ENCODE measurements around the gene TMX1.

TMX1 gene

GRCh38 chr14:51269634-51270033 lies 29.6 kb downstream of the TMX1 start:
- no peak overlapping the region for H3K9ac ChIP-seq (ENCODE audit: low read depth, low read length, poor library complexity)
- H2BK12ac ChIP-seq (ENCODE audit: low read length): no peak overlapping the region
- H4K8ac ChIP-seq (ENCODE audit: low read depth, low read length): no peak overlapping the region
- H3K14ac ChIP-seq (ENCODE audit: low read length): no peak overlapping the region
- no peak overlapping the region for H3K27ac ChIP-seq (replicated peaks; ENCODE audit: low read length)
- H3K4ac ChIP-seq (ENCODE audit: low read length): no peak overlapping the region
- H3K4me2 ChIP-seq (ENCODE audit: insufficient read depth, low read length, poor library complexity, severe bottlenecking): no peak overlapping the region
- H2BK120ac ChIP-seq (ENCODE audit: low read depth, low read length): no peak overlapping the region
- DNase-seq (ENCODE audit: low spot score): no peak
- no peaks in the 10 kb centered on the region for H3K36me3 ChIP-seq (replicated peaks in 1 of 2; ENCODE audit: control insufficient read depth in 2 of 2, insufficient read depth in 2 of 2, low read length in 2 of 2)
- H2AFZ ChIP-seq (ENCODE audit: low read length): no peak overlapping the region
- H3K9me3 ChIP-seq (replicated peaks in 1 of 2; ENCODE audit: control insufficient read depth in 2 of 2, insufficient read depth in 1 of 2, low read depth in 1 of 2, low read length in 2 of 2): no peaks in the 10 kb centered on the region
- no peaks in the 10 kb centered on the region for H3K79me1 ChIP-seq (ENCODE audit: low read depth, low read length)
- H3K23ac ChIP-seq (ENCODE audit: low read depth, low read length, poor library complexity): no peak overlapping the region
- no peak overlapping the region for H3K18ac ChIP-seq (ENCODE audit: low read length)
- WGBS, 2 donors (ENCODE audit: extremely low coverage in 2 of 2, insufficient read length in 2 of 2, insufficient replicate concordance in 1 of 2): no CpG with 5 or more reads among the region's 1 CpG
- H3K4me1 ChIP-seq (ENCODE audit: control insufficient read depth in 2 of 2, insufficient read depth in 1 of 2, low read depth in 1 of 2, low read length in 2 of 2): no peaks in the 10 kb centered on the region
- H3K4me3 ChIP-seq (ENCODE audit: low read length in 2 of 2): no peak overlapping the region
- no peak overlapping the region for H2BK5ac ChIP-seq (ENCODE audit: low read length)
- H2AK5ac ChIP-seq (ENCODE audit: low read depth, low read length): no peak overlapping the region
- no peaks in the 10 kb centered on the region for H3K27me3 ChIP-seq (ENCODE audit: control insufficient read depth in 3 of 3, insufficient read depth in 3 of 3, low read depth in 1 of 3, low read length in 3 of 3)
- no peak overlapping the region for H4K91ac ChIP-seq (ENCODE audit: low read depth, low read length, poor library complexity)
- H2BK15ac ChIP-seq (ENCODE audit: low read length): no peak overlapping the region

- no peaks in the 10 kb centered on the region for H3K27me3 ChIP-seq (ENCODE audit: control insufficient read depth in 3 of 3, insufficient read depth in 3 of 3, low read depth in 1 of 3, low read length in 3 of 3)
- no peak overlapping the region for H3K4me3 ChIP-seq (ENCODE audit: low read length in 2 of 2)
- H3K9ac ChIP-seq (ENCODE audit: low read depth, low read length, poor library complexity): no peak overlapping the region
- no peak overlapping the region for H3K18ac ChIP-seq (ENCODE audit: low read length)
- H2BK120ac ChIP-seq (ENCODE audit: low read depth, low read length): no peak overlapping the region
- no peak overlapping the region for H3K4ac ChIP-seq (ENCODE audit: low read length)
- H4K91ac ChIP-seq (ENCODE audit: low read depth, low read length, poor library complexity): no peak overlapping the region
- H3K9me3 ChIP-seq (replicated peaks in 1 of 2; ENCODE audit: control insufficient read depth in 2 of 2, insufficient read depth in 1 of 2, low read depth in 1 of 2, low read length in 2 of 2): no peaks in the 10 kb centered on the region
- no peak overlapping the region for H3K23ac ChIP-seq (ENCODE audit: low read depth, low read length, poor library complexity)
- H2BK15ac ChIP-seq (ENCODE audit: low read length): no peak overlapping the region
- H3K79me1 ChIP-seq (ENCODE audit: low read depth, low read length): no peaks in the 10 kb centered on the region
- no peak overlapping the region for H2BK12ac ChIP-seq (ENCODE audit: low read length)
- no peak overlapping the region for H3K27ac ChIP-seq (replicated peaks; ENCODE audit: low read length)
- H3K4me2 ChIP-seq (ENCODE audit: insufficient read depth, low read length, poor library complexity, severe bottlenecking): no peak overlapping the region
- no peak overlapping the region for H2AFZ ChIP-seq (ENCODE audit: low read length)
- DNase-seq (ENCODE audit: low spot score): no peak
- H3K14ac ChIP-seq (ENCODE audit: low read length): no peak overlapping the region
- H2AK5ac ChIP-seq (ENCODE audit: low read depth, low read length): no peak overlapping the region
- H2BK5ac ChIP-seq (ENCODE audit: low read length): no peak overlapping the region
- no peaks in the 10 kb centered on the region for H3K4me1 ChIP-seq (ENCODE audit: control insufficient read depth in 2 of 2, insufficient read depth in 1 of 2, low read depth in 1 of 2, low read length in 2 of 2)
- no peak overlapping the region for H4K8ac ChIP-seq (ENCODE audit: low read depth, low read length)
- WGBS, 2 donors (ENCODE audit: extremely low coverage in 2 of 2, insufficient read length in 2 of 2, insufficient replicate concordance in 1 of 2): no CpG with 5 or more reads among the region's 1 CpG
- H3K36me3 ChIP-seq (replicated peaks in 1 of 2; ENCODE audit: control insufficient read depth in 2 of 2, insufficient read depth in 2 of 2, low read length in 2 of 2): no peaks in the 10 kb centered on the region
These were observed 36.6 kb downstream of the TMX1 start for GRCh38 chr14:51276605-51277004.

GRCh38 chr14:51277753-51278415 lies 37.8 kb downstream of the TMX1 start:
- H3K9ac ChIP-seq (ENCODE audit: low read depth, low read length, poor library complexity): no peak overlapping the region
- H3K4me2 ChIP-seq (ENCODE audit: insufficient read depth, low read length, poor library complexity, severe bottlenecking): no peak overlapping the region
- H3K27ac ChIP-seq (replicated peaks; ENCODE audit: low read length): no peak overlapping the region
- H4K8ac ChIP-seq (ENCODE audit: low read depth, low read length): no peak overlapping the region
- H3K4ac ChIP-seq (ENCODE audit: low read length): no peak overlapping the region
- no peak overlapping the region for H3K4me3 ChIP-seq (ENCODE audit: low read length in 2 of 2)
- H2BK12ac ChIP-seq (ENCODE audit: low read length): no peak overlapping the region
- no peaks in the 10 kb centered on the region for H3K36me3 ChIP-seq (replicated peaks in 1 of 2; ENCODE audit: control insufficient read depth in 2 of 2, insufficient read depth in 2 of 2, low read length in 2 of 2)
- H3K4me1 ChIP-seq (ENCODE audit: control insufficient read depth in 2 of 2, insufficient read depth in 1 of 2, low read depth in 1 of 2, low read length in 2 of 2): no peaks in the 10 kb centered on the region
- H3K9me3 ChIP-seq (replicated peaks in 1 of 2; ENCODE audit: control insufficient read depth in 2 of 2, insufficient read depth in 1 of 2, low read depth in 1 of 2, low read length in 2 of 2): no peaks in the 10 kb centered on the region
- H2AFZ ChIP-seq (ENCODE audit: low read length): no peak overlapping the region
- no peak overlapping the region for H3K14ac ChIP-seq (ENCODE audit: low read length)
- no peak overlapping the region for H2BK5ac ChIP-seq (ENCODE audit: low read length)
- no peak overlapping the region for H3K23ac ChIP-seq (ENCODE audit: low read depth, low read length, poor library complexity)
- WGBS, 2 donors (ENCODE audit: extremely low coverage in 2 of 2, insufficient read length in 2 of 2, insufficient replicate concordance in 1 of 2): no CpG with 5 or more reads among the region's 4 CpGs
- no peak overlapping the region for H2AK5ac ChIP-seq (ENCODE audit: low read depth, low read length)
- H2BK120ac ChIP-seq (ENCODE audit: low read depth, low read length): no peak overlapping the region
- no peaks in the 10 kb centered on the region for H3K79me1 ChIP-seq (ENCODE audit: low read depth, low read length)
- H3K18ac ChIP-seq (ENCODE audit: low read length): no peak overlapping the region
- DNase-seq (ENCODE audit: low spot score): no peak
- no peaks in the 10 kb centered on the region for H3K27me3 ChIP-seq (ENCODE audit: control insufficient read depth in 3 of 3, insufficient read depth in 3 of 3, low read depth in 1 of 3, low read length in 3 of 3)
- no peak overlapping the region for H4K91ac ChIP-seq (ENCODE audit: low read depth, low read length, poor library complexity)
- no peak overlapping the region for H2BK15ac ChIP-seq (ENCODE audit: low read length)

GRCh38 chr14:51282517-51282916 lies 42.5 kb downstream of the TMX1 start:
- H3K9ac ChIP-seq (ENCODE audit: low read depth, low read length, poor library complexity): no peak overlapping the region
- no peaks in the 10 kb centered on the region for H3K9me3 ChIP-seq (replicated peaks in 1 of 2; ENCODE audit: control insufficient read depth in 2 of 2, insufficient read depth in 1 of 2, low read depth in 1 of 2, low read length in 2 of 2)

More at GRCh38 chr14:51282517-51282916, 42.5 kb downstream of the TMX1 start:
- H3K18ac ChIP-seq (ENCODE audit: low read length): no peak overlapping the region
- no CpG with 5 or more reads among the region's 2 CpGs for WGBS, 2 donors (ENCODE audit: extremely low coverage in 2 of 2, insufficient read length in 2 of 2, insufficient replicate concordance in 1 of 2)
- no peak overlapping the region for H3K4me2 ChIP-seq (ENCODE audit: insufficient read depth, low read length, poor library complexity, severe bottlenecking)
- H3K79me1 ChIP-seq (ENCODE audit: low read depth, low read length): no peaks in the 10 kb centered on the region
- no peak overlapping the region for H3K23ac ChIP-seq (ENCODE audit: low read depth, low read length, poor library complexity)
- no peak overlapping the region for H2BK5ac ChIP-seq (ENCODE audit: low read length)
- DNase-seq (ENCODE audit: low spot score): no peak
- H3K4me1 ChIP-seq (ENCODE audit: control insufficient read depth in 2 of 2, insufficient read depth in 1 of 2, low read depth in 1 of 2, low read length in 2 of 2): no peaks in the 10 kb centered on the region
- no peaks in the 10 kb centered on the region for H3K36me3 ChIP-seq (replicated peaks in 1 of 2; ENCODE audit: control insufficient read depth in 2 of 2, insufficient read depth in 2 of 2, low read length in 2 of 2)
- H3K27ac ChIP-seq (replicated peaks; ENCODE audit: low read length): no peak overlapping the region
- no peak overlapping the region for H2AFZ ChIP-seq (ENCODE audit: low read length)
- H3K4me3 ChIP-seq (ENCODE audit: low read length in 2 of 2): no peak overlapping the region
- H2AK5ac ChIP-seq (ENCODE audit: low read depth, low read length): no peak overlapping the region
- no peak overlapping the region for H2BK12ac ChIP-seq (ENCODE audit: low read length)
- H3K27me3 ChIP-seq (ENCODE audit: control insufficient read depth in 3 of 3, insufficient read depth in 3 of 3, low read depth in 1 of 3, low read length in 3 of 3): no peaks in the 10 kb centered on the region
- no peak overlapping the region for H4K91ac ChIP-seq (ENCODE audit: low read depth, low read length, poor library complexity)
- H2BK120ac ChIP-seq (ENCODE audit: low read depth, low read length): no peak overlapping the region
- no peak overlapping the region for H3K14ac ChIP-seq (ENCODE audit: low read length)
- H2BK15ac ChIP-seq (ENCODE audit: low read length): no peak overlapping the region
- no peak overlapping the region for H4K8ac ChIP-seq (ENCODE audit: low read depth, low read length)
- no peak overlapping the region for H3K4ac ChIP-seq (ENCODE audit: low read length)

Measured in neuronal stem cell (in vitro differentiated cells).